Posterior cingulate gyrus (tissue), 11 donors: ENCODE results near the gene CASP4.

ENCODE experiments used
- DNase-seq, 10 donors: peaks; one replicate each; pipeline versions ENCODE4 v3.0.0 to v3.0.0-alpha.2; 2020 to 2021; ENCODE audit warnings: mixed read lengths in 3 of 10
- intact Hi-C: fragments of 100-400 bp; cut with DNase I; formaldehyde crosslinking; loops from one replicate; pipeline ENCODE4 v1.15.1; 2023

Gene CASP4

DNA sequence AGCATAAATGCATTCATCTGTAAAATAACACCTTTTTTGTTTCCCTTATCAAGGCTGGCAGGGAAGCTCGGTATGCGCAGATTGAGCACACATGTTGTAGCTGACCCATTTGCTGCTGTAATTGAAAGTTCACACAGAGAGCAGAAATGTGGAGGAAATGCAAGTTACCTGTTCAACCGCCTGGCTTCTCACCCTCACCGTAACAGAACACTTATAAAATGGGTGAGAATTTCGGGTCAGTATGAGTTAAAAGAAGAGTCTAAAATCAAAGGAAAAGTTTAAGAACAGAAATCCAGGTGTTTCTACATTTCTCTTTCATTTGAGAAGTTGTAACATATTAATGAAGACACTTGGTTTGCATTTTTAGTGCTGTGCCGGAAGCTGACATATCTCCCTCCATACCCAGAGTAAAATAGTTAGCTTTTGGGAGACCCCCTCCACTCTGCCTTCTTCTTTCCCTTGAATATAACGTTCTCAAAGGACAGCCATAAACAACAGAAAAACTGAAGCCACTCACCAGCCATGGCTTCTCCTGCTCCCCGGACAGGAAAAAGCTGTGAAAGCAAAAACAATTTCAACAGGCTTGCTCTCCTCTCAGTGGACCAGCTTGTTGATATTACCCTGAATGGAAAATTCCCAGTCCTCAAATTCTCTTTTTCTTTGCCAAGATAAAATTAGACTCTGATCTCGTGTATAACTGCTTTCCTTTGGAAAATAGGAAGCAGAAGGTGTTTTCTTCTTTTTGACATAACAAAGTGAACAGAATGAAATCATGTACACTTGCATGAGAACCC, 70.3 kb downstream of the CASP4 start, which contains the start of gene CASP12:
Gene CASP12 (minus strand): TSS at position 570 of the 794 bp plus-strand sequence.
- intact Hi-C loops = no loop called here
- no peak for DNase-seq

DNA sequence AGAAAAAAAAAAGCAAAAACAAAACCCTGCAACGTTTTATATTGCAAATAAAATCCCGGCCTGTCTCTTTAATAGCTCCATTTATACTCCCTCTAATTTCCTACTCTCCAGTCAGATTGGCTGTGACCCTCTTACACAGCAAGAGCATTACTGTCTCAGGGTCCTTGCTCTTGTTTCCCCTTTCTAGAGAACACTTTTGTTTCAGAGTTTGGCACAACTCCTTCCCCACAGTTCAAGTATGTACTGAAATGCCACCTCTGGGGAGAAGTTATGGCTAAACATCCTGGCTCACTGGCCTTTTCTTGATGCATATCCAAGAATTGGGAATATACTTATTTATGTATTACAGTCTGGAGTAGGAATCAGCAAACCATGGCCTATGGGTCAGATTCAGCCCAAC, 72.7 kb downstream of the CASP4 start:
- DNase-seq = no peak
- intact Hi-C loops = no loop called here

DNA sequence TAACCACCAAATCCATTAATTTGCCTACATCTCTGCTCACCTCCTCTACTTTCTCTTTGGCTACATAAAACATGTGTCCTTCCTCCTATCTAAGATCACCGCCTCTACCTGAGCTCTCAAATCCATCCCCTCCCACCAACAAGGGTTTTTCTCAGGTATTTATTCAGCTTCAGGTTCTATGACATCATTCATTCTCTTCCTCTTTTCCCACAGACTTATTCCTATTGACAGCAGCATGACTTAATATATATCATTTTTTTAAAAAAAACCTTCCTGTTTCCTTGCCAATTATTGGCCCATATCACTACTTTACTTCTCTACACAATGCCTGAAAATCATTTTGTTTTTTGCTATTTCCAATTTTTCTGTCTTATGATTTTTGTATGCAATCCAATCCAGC, 74.5 kb downstream of the CASP4 start:
- intact Hi-C loops = no loop called here
- no peak for DNase-seq
